Lung (tissue), 12 donors: ENCODE results near the gene GJA9. TPM values are rescaled to one million over a fixed set of nuclear protein-coding genes. Genes with fewer than 3 reads are reported as not detected.
A peak's percentile ranks its signal among the peaks of the same experiment; 100 is the strongest.

Source experiments
- ATAC-seq: fragments of 200-7000 bp; cut with Tn5 transposase; one replicate; pipeline ENCODE4 v1.9.1; 2020; ENCODE audit warnings: moderate number of reproducible peaks; ENCODE audit not compliant: insufficient read depth, low FRiP score
- DNase-seq, 3 donors: peaks; one replicate each; pipeline ENCODE4 v3.0.0-alpha.2; 2013 to 2017
- H3K27ac ChIP-seq, 2 donors: one replicate each; pipeline ENCODE4 v1.5.1; 2013; ENCODE audit warnings: mild to moderate bottlenecking in 2 of 2, moderate library complexity in 2 of 2, control low read depth in 1 of 2, inconsistent platforms in 1 of 2, low read depth in 1 of 2, low read length in 1 of 2
- H3K27me3 ChIP-seq, 3 donors: one replicate each; pipeline ENCODE4 v1.5.1; 2013; ENCODE audit warnings: low read length in 2 of 3; ENCODE audit not compliant: control insufficient read depth in 3 of 3, insufficient read depth in 3 of 3
- H3K36me3 ChIP-seq, 4 donors: one replicate each; pipeline ENCODE4 v1.5.1; 2013; ENCODE audit warnings: low read length in 4 of 4, mild to moderate bottlenecking in 1 of 4, moderate library complexity in 1 of 4; ENCODE audit not compliant: control insufficient read depth in 4 of 4, insufficient read depth in 4 of 4
- H3K4me1 ChIP-seq, 5 donors: one replicate each; pipeline ENCODE4 v1.5.1; 2013; ENCODE audit warnings: low read length in 5 of 5, mild to moderate bottlenecking in 2 of 5, moderate library complexity in 1 of 5; ENCODE audit not compliant: control insufficient read depth in 5 of 5, insufficient read depth in 5 of 5
- H3K4me3 ChIP-seq: one replicate; pipeline ENCODE4 v1.5.1; 2013; ENCODE audit warnings: mild to moderate bottlenecking, control low read depth, moderate library complexity
- H3K9ac ChIP-seq, 2 donors: one replicate each; pipeline ENCODE4 v1.5.1; 2013; ENCODE audit warnings: low read length in 2 of 2, control low read depth in 1 of 2; ENCODE audit not compliant: insufficient read depth in 1 of 2
- H3K9me3 ChIP-seq, 4 donors: one replicate each; pipeline ENCODE4 v1.5.1; 2013; ENCODE audit warnings: low read length in 3 of 4, mild to moderate bottlenecking in 1 of 4, moderate library complexity in 1 of 4; ENCODE audit not compliant: control insufficient read depth in 4 of 4, insufficient read depth in 3 of 4
- CTCF ChIP-seq: IDR thresholded peaks from 2 replicates; pipeline ENCODE4 v1.5.1; 2012; ENCODE audit warnings: mild to moderate bottlenecking; ENCODE audit errors: control extremely low read depth, extremely low read depth
- WGBS, 2 donors: extraction: QIAGEN DNeasy Blood & Tissue Kit; methylation state at CpG; one replicate each; pipeline ENCODE4 v1.1.7; 2013; 5-methylcytosine and 5-hydroxymethylcytosine counted together
- polyA plus RNA-seq, 2 donors: library from polyadenylated mRNA; stranded (reverse); fragments of 200-250 nt; gene quantifications; one replicate each; pipeline ENCODE4 v1.2.1, GENCODE V29; 2013
- total RNA-seq, 2 donors: library from RNA; depleted of rRNA in 1 of 2; stranded (reverse); fragments of >200 nt in 1 of 2; gene quantifications; one replicate each; pipeline ENCODE4 v1.2.1, GENCODE V29; 2014 to 2021
- donor health status: control.
- donor health status: control.
- donor health status: Bipolar disorder and iron deficiency.
- donor health status: healthy.
- donor health status: DM: yes; HTN: yes; CAD: no.

The GJA9 gene
- total and polyA plus RNA-seq, 4 donors: 0.04 to 0.05 TPM; not detected in 2

- ATAC-seq (no peak), DNase-seq (no peak)
- H3K9me3 ChIP-seq: no peaks in the 10 kb centered on the region
- H3K9ac ChIP-seq: no peak overlapping the region
- 89 to 93% methylated on average over 3 of the region's 3 CpGs for WGBS, 2 donors
- TF ChIP-seq CTCF: no peak
- no peaks in the 10 kb centered on the region for H3K4me1 ChIP-seq
- no peak overlapping the region for H3K4me3 ChIP-seq
- H3K27me3 ChIP-seq: no peaks in the 10 kb centered on the region
- no peak overlapping the region for H3K27ac ChIP-seq
- H3K36me3 ChIP-seq: peaks cover 0 to 1% (median 0%) of the 10 kb centered on the region in 4 donors
These were observed 44.7 kb upstream of the GJA9 start for GRCh38 chr1:38926091-38926490.

GRCh38 chr1:38925391-38925790 is 44.0 kb upstream of the GJA9 start:
- 93 to 100% methylated on average over 2 of the region's 2 CpGs for WGBS, 2 donors
- Histone ChIP-seq H3K9ac (no peak overlapping the region), H3K27me3 (no peaks in the 10 kb centered on the region), H3K4me3 (no peak overlapping the region), H3K9me3 (no peaks in the 10 kb centered on the region), H3K36me3 (peaks cover 0 to 1% (median 0%) of the 10 kb centered on the region in 4 donors), H3K27ac (no peak overlapping the region), H3K4me1 (no peaks in the 10 kb centered on the region)
- DNase-seq: no peak
- no peak for TF ChIP-seq CTCF
- no peak for ATAC-seq

GRCh38 chr1:38923607-38924006 is 42.2 kb upstream of the GJA9 start:
- H3K4me3 ChIP-seq: no peak overlapping the region
- H3K36me3 ChIP-seq: peaks cover 0 to 1% (median 0%) of the 10 kb centered on the region in 4 donors
- DNase-seq (no peak), ATAC-seq (no peak)
- H3K9me3 ChIP-seq: no peaks in the 10 kb centered on the region
- H3K27ac ChIP-seq: no peak overlapping the region
- no peaks in the 10 kb centered on the region for H3K4me1 ChIP-seq
- no peaks in the 10 kb centered on the region for H3K27me3 ChIP-seq
- TF ChIP-seq CTCF: no peak
- H3K9ac ChIP-seq: no peak overlapping the region
- WGBS, 2 donors: 82 to 87% methylated on average over 3 of the region's 3 CpGs

GRCh38 chr1:38919130-38919529 is 37.7 kb upstream of the GJA9 start:
- no peak for ATAC-seq
- WGBS, 2 donors: 73 to 81% methylated on average over 3 of the region's 3 CpGs

More at GRCh38 chr1:38919130-38919529, 37.7 kb upstream of the GJA9 start:
- Histone ChIP-seq H3K9me3 (no peaks in the 10 kb centered on the region), H3K4me3 (no peak overlapping the region), H3K27ac (no peak overlapping the region), H3K4me1 (no peaks in the 10 kb centered on the region), H3K36me3 (no peaks in the 10 kb centered on the region), H3K27me3 (no peaks in the 10 kb centered on the region), H3K9ac (no peak overlapping the region)
- no peak for TF ChIP-seq CTCF
- peak in 1 of 3 donors; percentile 6 for DNase-seq
